Epithelial cell of esophagus (primary cell): Measurements from ENCODE around the gene GSE1.

Source experiments
- DNase-seq: peaks from one replicate; pipeline ENCODE4 v3.0.0; 2010; ENCODE audit warnings: low read depth
- H3K4me3 ChIP-seq: 2 replicates; pipeline ENCODE4 v1.5.1; 2011; ENCODE audit warnings: mild to moderate bottlenecking, low read length, control low read depth
- CTCF ChIP-seq: IDR thresholded peaks from 2 replicates; pipeline ENCODE4 v1.5.1; 2011; ENCODE audit warnings: low read depth, mild to moderate bottlenecking, low read length, control low read depth, inconsistent platforms; ENCODE audit not compliant: insufficient read depth; ENCODE audit errors: missing control alignments

The GSE1 gene

GRCh38 chr16:85715169-85716021, 102.3 kb downstream of the GSE1 start:
- DNase-seq = peak; percentile 74
- H3K4me3 ChIP-seq = no peak overlapping the region
- no peak for TF ChIP-seq CTCF

- no peak for DNase-seq
- H3K4me3 ChIP-seq = no peak overlapping the region
- TF ChIP-seq CTCF = no peak
Measured at GRCh38 chr16:85716022-85716679, 103.0 kb downstream of the GSE1 start.

- no peak for TF ChIP-seq CTCF
- no peak for DNase-seq
- H3K4me3 ChIP-seq = no peak overlapping the region
Measured at GRCh38 chr16:85716680-85717038, 103.5 kb downstream of the GSE1 start.

- peak; percentile 64 for DNase-seq
- peak; percentile 66 for TF ChIP-seq CTCF
- no peak overlapping the region for H3K4me3 ChIP-seq
Measured at GRCh38 chr16:85717393-85718152, 104.5 kb downstream of the GSE1 start.

GRCh38 chr16:85718153-85718477, 105.0 kb downstream of the GSE1 start:
- no peak for DNase-seq
- no peak for TF ChIP-seq CTCF
- H3K4me3 ChIP-seq = no peak overlapping the region

- DNase-seq = peak; percentile 55
- TF ChIP-seq CTCF = peak; percentile 52
- H3K4me3 ChIP-seq = no peak overlapping the region
Measured at GRCh38 chr16:85718682-85719081, 105.6 kb downstream of the GSE1 start.
